Frontal cortex (tissue), 4 donors: Measurements from ENCODE around the gene ARMS2. TPM values are rescaled to one million over a fixed set of nuclear protein-coding genes. Genes with fewer than 3 reads are reported as not detected.

Source experiments
- DNase-seq, 2 donors: peaks; one replicate each; pipeline ENCODE4 v3.0.0; 2012; ENCODE audit warnings: low spot score in 2 of 2
- FAIRE-seq: peaks from 2 replicates; lab custom pipeline; 2012; peaks lifted over from hg19 to GRCh38; lab: Jason Lieb, UNC
- total RNA-seq: library from RNA; depleted of rRNA; stranded (reverse); fragments of >200 nt; gene quantifications from one replicate; pipeline ENCODE4 v1.2.3, GENCODE V29; 2014
- donor health status: control.
- donor health status: control.
- donor health status: control.

Gene ARMS2
- total RNA-seq, 1 donor from 2014 or later = not detected

DNA sequence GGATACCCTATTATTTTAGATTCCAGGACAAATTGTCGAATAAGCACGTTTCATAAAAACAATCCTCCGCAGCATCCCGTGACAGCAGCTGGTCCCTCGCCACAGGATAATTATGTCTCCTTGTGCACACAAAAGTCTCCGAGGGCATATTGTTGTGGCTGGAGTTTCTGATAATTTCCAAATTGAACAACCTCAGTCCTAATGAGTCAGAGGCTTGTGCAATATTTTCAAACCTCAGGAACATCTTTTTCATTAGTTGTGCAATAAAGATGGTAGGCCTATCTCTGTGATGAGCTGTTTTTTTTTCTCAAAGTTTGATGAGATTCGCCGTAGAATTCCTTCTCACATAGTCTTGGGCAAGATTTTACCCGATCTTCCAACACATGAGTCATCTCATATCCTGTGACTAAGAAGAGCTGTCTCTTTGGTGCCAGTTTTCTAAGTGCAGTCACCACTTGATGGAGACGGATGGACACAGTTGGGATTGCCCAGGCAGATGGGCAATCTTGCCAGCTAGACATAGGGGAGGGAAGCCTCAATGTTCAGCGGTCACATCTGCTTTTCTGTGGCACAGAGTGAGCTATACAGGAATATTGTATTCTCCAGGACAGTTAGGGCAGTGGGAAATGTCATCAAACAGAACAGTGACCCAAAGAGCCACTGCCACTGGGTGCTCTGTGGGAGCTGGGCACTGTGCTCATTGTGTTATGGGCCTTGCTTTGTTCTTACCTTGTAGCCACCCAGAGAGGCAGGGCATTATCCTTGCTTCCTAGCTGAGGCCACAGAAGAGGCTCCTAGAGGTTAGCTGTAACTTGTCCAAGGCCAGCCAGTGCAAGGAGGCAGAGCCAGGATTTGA lies 14.7 kb downstream of the ARMS2 start:
- FAIRE-seq (no peak), DNase-seq (no peak)

DNA sequence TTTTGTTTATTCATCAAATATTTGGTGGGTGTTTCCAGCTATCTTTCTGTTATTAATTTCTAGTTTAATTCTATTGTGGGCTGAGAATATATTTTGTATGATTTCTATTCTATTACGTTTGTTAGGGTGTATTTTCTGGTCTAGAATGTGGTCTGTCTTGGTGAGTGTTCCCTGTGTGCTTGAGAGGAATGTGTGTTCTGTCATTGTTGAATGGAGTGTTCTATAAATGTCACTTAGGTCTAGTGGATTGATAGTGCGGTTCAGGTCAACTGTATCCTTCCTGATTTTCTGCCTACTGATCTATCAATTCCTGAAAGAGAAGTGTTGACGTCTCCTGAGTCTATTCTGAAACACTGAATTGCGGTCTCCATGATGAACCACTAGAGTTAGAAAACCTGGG lies 15.4 kb downstream of the ARMS2 start:
- no peak for FAIRE-seq
- DNase-seq = no peak

DNA sequence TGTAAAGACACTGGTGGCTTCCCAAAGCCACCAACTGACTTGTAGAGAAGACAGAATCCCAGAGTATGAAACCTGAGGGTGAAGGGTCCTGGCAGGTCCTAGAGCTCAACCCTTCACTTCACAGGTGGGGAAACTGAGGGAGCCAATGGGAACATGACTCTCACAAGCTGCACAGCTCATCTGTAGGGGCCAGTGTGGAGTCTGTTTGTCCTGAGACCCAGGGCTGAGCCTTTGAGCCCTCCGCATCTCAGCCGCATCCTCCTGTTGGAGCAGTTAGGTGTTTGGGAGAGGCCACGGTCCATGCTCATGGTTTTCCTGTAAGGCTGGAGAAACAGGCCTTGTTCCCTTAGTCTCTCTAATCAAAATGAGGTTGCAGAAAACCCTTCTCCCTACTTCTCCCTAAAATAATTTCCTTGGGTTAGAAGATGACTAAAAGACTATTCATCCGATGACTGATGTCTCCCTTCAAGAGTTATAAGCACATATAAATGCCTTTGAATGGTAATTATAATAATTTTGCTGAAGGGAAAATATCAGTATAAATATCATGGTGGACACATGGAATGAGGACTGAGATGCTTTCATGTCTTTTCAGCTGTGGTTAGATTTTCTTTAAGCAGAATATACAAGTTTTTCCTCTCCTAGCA lies 17.2 kb downstream of the ARMS2 start:
- FAIRE-seq (no peak), DNase-seq (no peak)

GRCh38 chr10:122473116-122473515 lies 18.7 kb downstream of the ARMS2 start:
- DNase-seq (no peak), FAIRE-seq (no peak)

GRCh38 chr10:122474131-122474818 lies 19.8 kb downstream of the ARMS2 start:
- no peak for DNase-seq
- FAIRE-seq = no peak

GRCh38 chr10:122475100-122475499 lies 20.6 kb downstream of the ARMS2 start:
- FAIRE-seq (no peak), DNase-seq (no peak)

DNA sequence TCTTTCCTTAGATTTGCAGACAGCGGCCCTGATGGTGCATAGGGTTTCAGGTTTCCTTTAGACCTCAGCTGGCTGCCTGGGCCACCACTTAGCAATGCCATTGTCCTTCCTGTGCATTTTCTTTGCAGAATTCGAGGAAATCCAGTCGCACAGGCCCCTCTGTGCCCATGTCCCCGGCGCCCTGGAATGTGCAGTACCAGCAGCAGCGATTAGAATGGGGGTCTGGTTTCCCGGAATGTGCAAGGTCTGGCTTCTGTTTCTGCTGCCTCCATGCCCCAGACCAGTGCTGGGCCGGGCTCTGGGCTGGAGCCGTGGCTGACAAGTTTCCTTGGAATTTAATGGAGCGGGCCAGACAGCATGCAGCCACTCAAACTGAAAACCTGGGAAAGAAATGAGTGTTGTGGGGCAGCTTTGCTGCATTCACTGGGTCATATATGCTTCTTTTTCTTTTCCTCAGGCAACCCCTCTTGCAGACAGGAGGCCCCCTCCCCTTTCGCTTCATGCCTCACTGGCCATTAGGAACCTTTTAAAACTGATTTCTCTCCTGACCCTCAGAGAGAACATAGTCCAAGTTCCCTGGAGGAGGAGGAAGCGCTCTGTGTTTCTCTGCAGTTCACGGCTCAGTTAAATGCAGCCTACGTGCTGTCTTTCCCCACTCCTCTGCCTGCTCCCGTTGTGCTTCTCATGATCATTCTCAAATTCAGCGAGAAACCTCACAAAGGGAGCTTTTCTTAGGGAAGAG lies 21.3 kb downstream of the ARMS2 start:
- DNase-seq = no peak
- FAIRE-seq = no peak

- no peak for FAIRE-seq
- DNase-seq = no peak
Observed at GRCh38 chr10:122476333-122476695, 21.9 kb downstream of the ARMS2 start.

- FAIRE-seq = no peak
- DNase-seq = no peak
Observed at GRCh38 chr10:122477436-122477835, 23.0 kb downstream of the ARMS2 start.

- FAIRE-seq (no peak), DNase-seq (no peak)
Observed at GRCh38 chr10:122478971-122479370, 24.5 kb downstream of the ARMS2 start.

DNA sequence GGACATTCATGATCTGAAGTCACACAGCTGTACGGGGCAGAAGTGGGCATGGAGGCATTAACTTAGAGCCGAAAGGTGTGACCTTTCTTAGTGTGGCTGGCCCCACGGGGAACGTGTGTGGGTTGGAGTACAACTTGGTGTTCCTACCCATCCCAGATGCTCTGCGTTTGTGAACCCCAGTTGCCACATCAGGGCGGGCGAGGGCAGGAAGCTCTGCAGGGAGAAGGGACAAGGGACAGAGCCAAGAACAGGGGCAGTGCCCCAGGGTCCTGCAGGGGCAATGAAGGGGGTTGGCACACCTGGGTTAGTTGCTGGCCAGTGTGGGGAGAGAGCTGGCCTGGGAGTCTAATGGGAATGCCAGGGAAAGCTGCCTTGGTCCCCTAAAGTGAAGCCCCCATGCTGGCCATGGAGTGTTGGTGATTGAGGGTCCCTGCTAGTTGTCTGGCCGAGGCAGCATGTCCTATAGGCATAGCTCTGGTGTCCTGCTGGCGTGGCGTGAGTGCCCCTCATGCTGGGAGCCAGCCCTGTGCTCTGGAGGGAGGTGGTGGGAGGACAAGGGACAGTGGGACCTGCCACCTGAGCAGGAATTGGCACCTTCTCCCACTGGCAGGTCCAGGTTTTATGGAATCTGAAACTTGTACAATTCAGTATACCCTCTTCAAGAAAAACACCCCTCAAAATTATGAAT lies 25.8 kb downstream of the ARMS2 start:
- no peak for FAIRE-seq
- no peak for DNase-seq

DNA sequence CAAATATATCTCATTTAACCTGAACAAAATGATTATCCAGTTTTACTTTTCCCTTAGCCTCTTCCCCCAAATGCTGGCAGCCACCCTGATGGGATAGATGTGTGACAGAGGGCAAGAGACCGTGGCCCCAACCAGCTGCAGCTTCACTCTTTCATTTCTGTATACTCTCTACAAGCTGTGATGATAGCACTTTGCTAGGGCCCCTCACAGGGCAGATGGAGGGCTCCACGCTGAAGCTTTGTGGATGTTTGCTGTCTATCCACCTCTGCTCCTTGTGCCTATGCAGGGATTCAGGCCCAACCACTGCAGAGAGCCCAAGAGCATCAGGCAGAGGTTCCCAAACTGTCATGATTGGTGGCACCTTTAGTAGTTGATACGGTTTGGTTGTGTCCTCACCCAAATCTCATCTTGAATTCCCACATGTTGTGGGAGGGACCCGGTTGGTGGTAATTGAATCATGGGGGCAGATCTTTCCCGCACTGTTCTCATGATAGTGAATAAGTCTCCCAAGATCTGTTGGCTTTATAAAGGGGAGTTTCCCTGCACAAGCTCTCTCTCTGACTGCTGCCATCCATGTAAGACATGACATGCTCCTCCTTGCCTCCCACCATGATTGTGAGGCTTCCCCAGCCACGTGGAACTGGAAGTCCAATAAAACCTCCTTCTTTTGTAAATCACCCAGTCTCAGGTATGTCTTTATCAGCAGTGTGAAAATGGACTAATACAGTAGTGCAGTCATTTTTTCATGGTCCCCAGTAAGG lies 27.0 kb downstream of the ARMS2 start:
- DNase-seq (no peak), FAIRE-seq (no peak)

GRCh38 chr10:122484276-122485060 lies 30.0 kb downstream of the ARMS2 start:
- FAIRE-seq = no peak
- no peak for DNase-seq

GRCh38 chr10:122485670-122486069 lies 31.2 kb downstream of the ARMS2 start:
- no peak for FAIRE-seq

DNA sequence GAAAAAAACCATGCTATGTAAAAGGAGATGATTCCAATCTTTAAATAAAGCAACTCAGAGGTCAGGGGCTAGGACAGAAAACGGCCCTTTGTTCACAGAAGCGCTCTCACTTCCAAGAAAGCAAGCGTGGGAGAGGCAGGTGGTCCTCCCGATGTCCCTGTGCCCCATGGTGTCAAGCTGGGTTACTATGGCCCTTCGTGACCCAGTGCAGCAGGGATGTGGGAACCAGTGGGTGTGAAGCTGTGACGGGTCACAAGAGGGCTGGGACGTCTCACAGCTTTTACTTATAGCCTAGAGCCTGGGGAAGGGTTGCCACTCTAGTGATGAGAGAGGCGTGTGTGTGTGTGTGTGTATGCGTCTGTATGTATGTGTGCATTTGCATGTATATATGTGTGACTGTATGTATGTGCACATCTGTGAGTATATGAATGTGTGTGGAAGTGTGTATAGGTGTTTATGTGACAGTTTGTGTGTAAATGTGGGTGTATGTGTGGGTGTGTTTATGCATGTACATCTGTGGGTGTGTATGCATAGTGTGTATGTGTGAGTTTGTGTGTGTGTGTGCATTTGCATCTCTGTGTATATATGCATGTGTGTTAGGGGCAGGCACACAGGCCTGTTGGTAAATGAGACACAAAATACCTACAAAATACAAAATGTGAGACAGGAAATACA lies 32.1 kb downstream of the ARMS2 start:
- no peak for DNase-seq
- FAIRE-seq = no peak

More at GRCh38 chr10:122485670-122486069, 31.2 kb downstream of the ARMS2 start:
- DNase-seq = no peak

- FAIRE-seq (no peak), DNase-seq (no peak)
Observed at GRCh38 chr10:122487174-122487765, 32.8 kb downstream of the ARMS2 start.

- FAIRE-seq (no peak), DNase-seq (no peak)
Observed at GRCh38 chr10:122490268-122490667, 35.8 kb downstream of the ARMS2 start.
